ENCODE results near the gene CYSRT1. TPM values are rescaled to one million over a fixed set of nuclear protein-coding genes. Genes with fewer than 3 reads are reported as not detected.
"Not testable (repeated sequence)": the region's sequence is repeated elsewhere in the genome, so short reads cannot be mapped to it uniquely, and the experiment has no call there.

CYSRT1 gene
- total RNA-seq, 1 experiment from 2014 or later, result 0.59 TPM

- DNase-seq (ENCODE audit: extremely low read depth, low read depth), result no peak
Observed at GRCh38 chr9:137245450-137246421, 20.8 kb downstream of the CYSRT1 start.

- DNase-seq (ENCODE audit: extremely low read depth, low read depth), result no peak
Observed at GRCh38 chr9:137247135-137247915, 22.4 kb downstream of the CYSRT1 start.

- no peak for DNase-seq (ENCODE audit: extremely low read depth, low read depth)
Observed at GRCh38 chr9:137247916-137248175, 22.9 kb downstream of the CYSRT1 start.

- DNase-seq (ENCODE audit: extremely low read depth, low read depth), result no peak
Observed at GRCh38 chr9:137250329-137251193, 25.6 kb downstream of the CYSRT1 start.

GRCh38 chr9:137251194-137251461, 26.2 kb downstream of the CYSRT1 start, which contains the start of gene STPG3:
Gene STPG3 (plus strand): TSS chr9:137251286. CDS start chr9:137251287, 1 bp downstream.
- no peak for DNase-seq (ENCODE audit: extremely low read depth, low read depth)

GRCh38 chr9:137251490-137252268, 26.7 kb downstream of the CYSRT1 start:
- DNase-seq (ENCODE audit: extremely low read depth, low read depth), result no peak

GRCh38 chr9:137252555-137253506, 27.9 kb downstream of the CYSRT1 start:
- DNase-seq (ENCODE audit: extremely low read depth, low read depth), result no peak

- DNase-seq (ENCODE audit: extremely low read depth, low read depth), result no peak
Observed at GRCh38 chr9:137253717-137254623, 29.0 kb downstream of the CYSRT1 start.

- DNase-seq (ENCODE audit: extremely low read depth, low read depth), result peak; percentile 83
Observed at GRCh38 chr9:137254624-137255447, 29.9 kb downstream of the CYSRT1 start, which contains the start of gene NELFB. Gene NELFB (plus strand): TSS chr9:137255327.

GRCh38 chr9:137255448-137256114, 30.6 kb downstream of the CYSRT1 start:
- DNase-seq (ENCODE audit: extremely low read depth, low read depth), result no peak

GRCh38 chr9:137256362-137256761, 31.4 kb downstream of the CYSRT1 start:
- DNase-seq (ENCODE audit: extremely low read depth, low read depth), result no peak

- DNase-seq (ENCODE audit: extremely low read depth, low read depth), result no peak
Observed at GRCh38 chr9:137256856-137257255, 31.9 kb downstream of the CYSRT1 start.

- DNase-seq (ENCODE audit: extremely low read depth, low read depth), result not testable (repeated sequence)
Observed at GRCh38 chr9:137262173-137262908, 37.4 kb downstream of the CYSRT1 start.

- DNase-seq (ENCODE audit: extremely low read depth, low read depth), result no peak
Observed at GRCh38 chr9:137262909-137263285, 37.9 kb downstream of the CYSRT1 start.

- DNase-seq (ENCODE audit: extremely low read depth, low read depth), result no peak
Observed at GRCh38 chr9:137263506-137263905, 38.5 kb downstream of the CYSRT1 start.

GRCh38 chr9:137264067-137264466, 39.1 kb downstream of the CYSRT1 start:
- no peak for DNase-seq (ENCODE audit: extremely low read depth, low read depth)
